Stimulated activated CD4-positive, alpha-beta T cell treated with anti-CD3 and anti-CD28 coated beads, Interleukin-15, amount 100 ng/mL, for 48 hours (primary cell): ENCODE data around the gene INTS7.
"Not testable (repeated sequence)": the region's sequence is repeated elsewhere in the genome, so short reads cannot be mapped to it uniquely, and the experiment has no call there.

ENCODE experiments used
- DNase-seq, 2 donors: peaks; one replicate each; pipeline ENCODE4 v3.0.0-alpha.2; 2020; ENCODE audit warnings: low read depth in 2 of 2

INTS7 gene

GRCh38 chr1:212035835-212036605 is 663 bp upstream of the INTS7 start:
- DNase-seq: no peak

- DNase-seq: no peak
Measured at GRCh38 chr1:212034516-212035122, 738 bp downstream of the INTS7 start.

GRCh38 chr1:212030936-212031528 is 4.3 kb downstream of the INTS7 start:
- no peak for DNase-seq

- not testable (repeated sequence) for DNase-seq
Measured at GRCh38 chr1:212027727-212028126, 7.6 kb downstream of the INTS7 start.

- no peak for DNase-seq
Measured at GRCh38 chr1:212024469-212025149, 10.7 kb downstream of the INTS7 start.

GRCh38 chr1:212022908-212023307 is 12.4 kb downstream of the INTS7 start:
- not testable (repeated sequence) for DNase-seq

- DNase-seq: no peak
Measured at GRCh38 chr1:212021563-212021962, 13.8 kb downstream of the INTS7 start.

GRCh38 chr1:212020975-212021374 is 14.4 kb downstream of the INTS7 start:
- no peak for DNase-seq

GRCh38 chr1:212013672-212014071 is 21.7 kb downstream of the INTS7 start:
- DNase-seq: no peak

GRCh38 chr1:212012034-212012740 is 23.2 kb downstream of the INTS7 start:
- DNase-seq: peak; percentile 41 to 52

- no peak for DNase-seq
Measured at GRCh38 chr1:212010004-212010403, 25.4 kb downstream of the INTS7 start.

GRCh38 chr1:212009561-212009960 is 25.8 kb downstream of the INTS7 start:
- no peak for DNase-seq

GRCh38 chr1:212007886-212008285 is 27.5 kb downstream of the INTS7 start:
- no peak for DNase-seq

GRCh38 chr1:212007178-212007577 is 28.2 kb downstream of the INTS7 start:
- no peak for DNase-seq

- no peak for DNase-seq
Measured at GRCh38 chr1:212004895-212005608, 30.3 kb downstream of the INTS7 start.

- no peak for DNase-seq
Measured at GRCh38 chr1:212002536-212002935, 32.8 kb downstream of the INTS7 start.

GRCh38 chr1:211997426-211997825 is 37.9 kb downstream of the INTS7 start:
- DNase-seq: not testable (repeated sequence)

- no peak for DNase-seq
Measured at GRCh38 chr1:211991695-211992094, 43.7 kb downstream of the INTS7 start.

- no peak for DNase-seq
Measured at GRCh38 chr1:211986628-211987254, 48.6 kb downstream of the INTS7 start.

GRCh38 chr1:211985556-211986264 is 49.6 kb downstream of the INTS7 start:
- DNase-seq: no peak
